ENCODE results near the gene IL6R. TPM values are rescaled to one million over a fixed set of nuclear protein-coding genes. Genes with fewer than 3 reads are reported as not detected.
"Not testable (repeated sequence)": the region's sequence is repeated elsewhere in the genome, so short reads cannot be mapped to it uniquely, and the experiment has no call there.

Gene IL6R
- polyA plus RNA-seq, 3 donors from 2014 or later: 0.50 to 4.2 (median 2.6) TPM

DNA sequence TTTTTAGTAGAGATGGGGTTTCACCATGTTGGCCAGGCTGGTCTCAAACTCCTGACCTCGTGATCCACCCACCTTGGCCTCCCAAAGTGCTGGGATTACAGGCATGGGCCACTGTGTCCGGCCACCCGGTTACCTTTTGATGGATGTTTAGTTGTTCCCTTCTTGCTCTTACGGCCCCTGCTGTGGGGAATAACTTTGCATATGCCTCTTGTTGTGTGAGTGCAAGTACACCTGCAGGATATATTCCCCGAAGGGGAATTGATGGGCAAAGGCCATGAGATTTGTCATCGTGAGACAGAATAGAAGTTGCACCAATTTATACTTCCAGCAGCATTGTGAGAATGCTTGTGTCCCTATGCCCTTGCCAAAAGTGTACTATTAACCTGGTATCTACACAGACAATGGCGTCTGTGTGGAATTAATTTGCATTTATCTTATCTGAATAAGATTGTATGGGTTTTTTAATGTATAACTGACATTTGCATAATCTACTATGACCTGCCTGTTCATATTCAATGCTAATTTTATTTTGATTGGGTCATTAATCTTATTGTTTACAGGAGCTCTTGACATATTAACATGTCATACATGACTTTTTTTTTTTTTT is 8.1 kb downstream of the IL6R start:
- DNase-seq: no peak
- peaks cover 0 to 4% (median 0%) of the 10 kb centered on the region in 3 donors for H3K36me3 Mint-ChIP-seq
- H3K4me3 Mint-ChIP-seq: no peak overlapping the region
- peaks cover 3 to 10% (median 8%) of the 10 kb centered on the region in 3 donors for H3K27me3 Mint-ChIP-seq (ENCODE audit: low read depth in 3 of 3)
- no peak overlapping the region for H3K27ac Mint-ChIP-seq
- H3K4me1 Mint-ChIP-seq: no peaks in the 10 kb centered on the region
- no peaks in the 10 kb centered on the region for H3K9me3 Mint-ChIP-seq

GRCh38 chr1:154414606-154415005 is 9.5 kb downstream of the IL6R start:
- no peak overlapping the region for H3K27ac Mint-ChIP-seq
- no peak for DNase-seq
- H3K36me3 Mint-ChIP-seq: no peaks in the 10 kb centered on the region
- H3K4me3 Mint-ChIP-seq: no peak overlapping the region
- peaks cover 5 to 8% (median 7%) of the 10 kb centered on the region in 3 donors for H3K27me3 Mint-ChIP-seq (ENCODE audit: low read depth in 3 of 3)
- peaks cover 0 to 3% of the 10 kb centered on the region in 2 donors for H3K4me1 Mint-ChIP-seq
- no peaks in the 10 kb centered on the region for H3K9me3 Mint-ChIP-seq

GRCh38 chr1:154416471-154417337 is 11.6 kb downstream of the IL6R start:
- Mint-ChIP-seq H3K27ac (no peak overlapping the region), H3K36me3 (no peaks in the 10 kb centered on the region), H3K27me3 (ENCODE audit: low read depth in 3 of 3) (peaks cover 3 to 4% (median 4%) of the 10 kb centered on the region in 3 donors), H3K9me3 (no peaks in the 10 kb centered on the region), H3K4me3 (no peak overlapping the region), H3K4me1 (peaks cover 0 to 3% of the 10 kb centered on the region in 2 donors)
- DNase-seq: no peak

DNA sequence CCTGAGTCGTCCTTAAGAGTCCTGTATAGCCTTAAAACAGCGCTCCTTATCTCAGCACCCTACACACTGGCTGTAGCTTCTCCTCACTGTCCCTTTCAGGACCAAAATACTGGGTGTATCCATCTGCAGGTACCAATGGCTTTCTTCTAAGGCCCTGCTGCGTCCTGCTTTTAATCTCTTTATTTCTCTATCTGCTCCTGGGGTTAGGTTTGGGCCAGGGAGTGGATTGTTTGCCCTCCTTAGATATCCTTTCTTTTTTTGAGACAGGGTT is 12.1 kb downstream of the IL6R start:
- H3K36me3 Mint-ChIP-seq: no peaks in the 10 kb centered on the region
- no peaks in the 10 kb centered on the region for H3K9me3 Mint-ChIP-seq
- no peak overlapping the region for H3K27ac Mint-ChIP-seq
- H3K27me3 Mint-ChIP-seq (ENCODE audit: low read depth in 3 of 3): peaks cover 4 to 7% (median 5%) of the 10 kb centered on the region in 3 donors
- no peak for DNase-seq
- no peak overlapping the region for H3K4me3 Mint-ChIP-seq
- H3K4me1 Mint-ChIP-seq: peaks cover 0 to 3% of the 10 kb centered on the region in 2 donors

GRCh38 chr1:154418062-154418921 is 13.1 kb downstream of the IL6R start:
- no peaks in the 10 kb centered on the region for H3K9me3 Mint-ChIP-seq
- no peak for DNase-seq
- no peak overlapping the region for H3K27ac Mint-ChIP-seq
- H3K4me1 Mint-ChIP-seq: peaks cover 0 to 3% of the 10 kb centered on the region in 2 donors
- H3K4me3 Mint-ChIP-seq: no peak overlapping the region
- H3K36me3 Mint-ChIP-seq: no peaks in the 10 kb centered on the region
- peaks cover 5 to 7% (median 6%) of the 10 kb centered on the region in 3 donors for H3K27me3 Mint-ChIP-seq (ENCODE audit: low read depth in 3 of 3)

GRCh38 chr1:154418923-154419619 is 13.9 kb downstream of the IL6R start:
- H3K4me1 Mint-ChIP-seq: peaks cover 0 to 3% of the 10 kb centered on the region in 2 donors
- no peak for DNase-seq
- no peak overlapping the region for H3K27ac Mint-ChIP-seq
- H3K9me3 Mint-ChIP-seq: no peaks in the 10 kb centered on the region
- H3K4me3 Mint-ChIP-seq: no peak overlapping the region
- H3K27me3 Mint-ChIP-seq (ENCODE audit: low read depth in 3 of 3): peaks cover 5 to 7% (median 6%) of the 10 kb centered on the region in 3 donors
- H3K36me3 Mint-ChIP-seq: no peaks in the 10 kb centered on the region

GRCh38 chr1:154419620-154420571 is 14.8 kb downstream of the IL6R start:
- H3K4me1 Mint-ChIP-seq: peaks cover 0 to 3% of the 10 kb centered on the region in 2 donors
- peaks cover 4 to 6% (median 5%) of the 10 kb centered on the region in 3 donors for H3K27me3 Mint-ChIP-seq (ENCODE audit: low read depth in 3 of 3)

DNA sequence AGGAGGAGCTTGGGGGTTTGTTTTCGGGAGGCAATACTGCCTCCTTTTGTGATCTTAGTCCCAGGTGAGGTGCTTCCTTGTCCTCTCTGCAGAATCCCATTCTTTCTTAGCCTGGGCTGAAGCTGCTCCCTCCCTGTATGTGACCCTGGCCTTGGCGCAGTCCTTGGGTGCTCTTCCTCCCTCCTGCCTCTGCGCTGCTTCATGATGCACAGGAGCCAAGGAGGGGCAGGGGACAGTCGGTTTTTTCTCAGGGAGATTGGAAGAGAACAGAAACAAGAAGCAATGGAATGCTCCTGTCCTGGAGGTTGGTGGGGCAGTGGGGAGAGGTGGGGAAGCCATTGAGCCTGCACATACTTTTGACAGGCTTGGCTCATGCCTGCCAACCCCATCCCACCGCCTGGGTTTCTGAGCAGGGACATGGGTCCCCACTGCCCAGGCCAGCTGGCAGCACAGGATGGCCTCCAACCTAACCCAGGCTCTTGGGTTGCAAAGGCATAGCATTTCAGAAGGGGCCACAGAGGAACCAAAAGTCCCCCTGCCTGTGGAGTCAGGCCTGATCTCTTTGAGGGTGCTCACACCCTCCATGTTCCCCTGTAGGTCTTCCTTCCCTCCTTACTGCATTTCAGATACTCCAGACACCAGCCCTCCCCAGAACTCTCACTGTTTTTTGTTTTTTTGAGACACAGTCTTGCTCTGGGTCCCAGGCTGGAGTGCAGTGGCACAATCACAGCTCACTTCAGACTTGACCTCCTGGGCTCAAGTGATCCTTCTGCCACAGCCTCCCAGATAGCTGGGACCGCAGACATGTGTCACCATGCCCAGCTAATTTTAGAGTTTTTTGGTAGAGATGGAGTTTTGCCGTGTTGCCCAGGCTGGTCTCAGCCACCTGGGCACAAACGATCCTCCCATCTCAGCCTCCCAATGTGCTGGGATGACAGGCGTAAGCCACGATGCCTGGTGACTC is 16.1 kb downstream of the IL6R start:
- no peak overlapping the region for H3K27ac Mint-ChIP-seq
- no peaks in the 10 kb centered on the region for H3K36me3 Mint-ChIP-seq
- H3K9me3 Mint-ChIP-seq: no peaks in the 10 kb centered on the region
- DNase-seq: no peak
- H3K27me3 Mint-ChIP-seq (ENCODE audit: low read depth in 3 of 3): peaks cover 4 to 8% (median 4%) of the 10 kb centered on the region in 3 donors
- H3K4me1 Mint-ChIP-seq: peaks cover 0 to 3% of the 10 kb centered on the region in 2 donors
- no peak overlapping the region for H3K4me3 Mint-ChIP-seq

More at GRCh38 chr1:154419620-154420571, 14.8 kb downstream of the IL6R start:
- DNase-seq: no peak
- no peaks in the 10 kb centered on the region for H3K9me3 Mint-ChIP-seq
- no peak overlapping the region for H3K4me3 Mint-ChIP-seq
- no peaks in the 10 kb centered on the region for H3K36me3 Mint-ChIP-seq
- H3K27ac Mint-ChIP-seq: no peak overlapping the region

DNA sequence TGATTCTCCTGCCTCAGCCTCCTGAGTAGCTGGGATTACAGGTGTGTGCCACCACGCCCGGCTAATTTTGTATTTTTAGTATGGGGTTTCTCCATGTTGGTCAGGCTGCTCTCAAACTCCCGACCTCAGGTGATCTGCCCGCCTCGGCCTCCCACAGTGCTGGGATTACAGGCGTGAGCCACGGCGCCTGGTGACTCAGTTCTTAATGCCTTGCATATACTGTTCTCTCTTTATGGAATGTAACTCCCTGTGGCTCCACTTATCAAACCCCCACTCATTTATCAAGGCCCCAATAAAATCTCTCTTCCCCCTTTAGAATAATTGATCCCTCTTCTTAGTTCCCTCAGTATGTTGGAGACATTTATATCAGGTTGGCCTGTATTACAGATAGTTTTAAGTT is 16.9 kb downstream of the IL6R start:
- H3K27ac Mint-ChIP-seq; DNase-seq; H3K36me3 Mint-ChIP-seq; H3K27me3 Mint-ChIP-seq (ENCODE audit: low read depth in 3 of 3); H3K9me3 Mint-ChIP-seq; H3K4me1 Mint-ChIP-seq; H3K4me3 Mint-ChIP-seq: not testable (repeated sequence)

- H3K9me3 Mint-ChIP-seq: no peaks in the 10 kb centered on the region
- DNase-seq: no peak
- H3K36me3 Mint-ChIP-seq: no peaks in the 10 kb centered on the region
- H3K4me3 Mint-ChIP-seq: no peak overlapping the region
- no peak overlapping the region for H3K27ac Mint-ChIP-seq
- H3K27me3 Mint-ChIP-seq (ENCODE audit: low read depth in 3 of 3): peaks cover 4 to 6% (median 4%) of the 10 kb centered on the region in 3 donors
- peaks cover 0 to 3% of the 10 kb centered on the region in 2 donors for H3K4me1 Mint-ChIP-seq
Measured at GRCh38 chr1:154422521-154422920, 17.4 kb downstream of the IL6R start.

- no peak for DNase-seq
- H3K9me3 Mint-ChIP-seq: no peaks in the 10 kb centered on the region
- no peaks in the 10 kb centered on the region for H3K36me3 Mint-ChIP-seq
- no peak overlapping the region for H3K4me3 Mint-ChIP-seq
- H3K27ac Mint-ChIP-seq: no peak overlapping the region
- H3K4me1 Mint-ChIP-seq: peaks cover 0 to 3% of the 10 kb centered on the region in 2 donors
- H3K27me3 Mint-ChIP-seq (ENCODE audit: low read depth in 3 of 3): peaks cover 4 to 6% (median 4%) of the 10 kb centered on the region in 3 donors
Measured at GRCh38 chr1:154423304-154423987, 18.3 kb downstream of the IL6R start.
